ENCODE data around the gene GUCY2F.

The GUCY2F gene

DNA sequence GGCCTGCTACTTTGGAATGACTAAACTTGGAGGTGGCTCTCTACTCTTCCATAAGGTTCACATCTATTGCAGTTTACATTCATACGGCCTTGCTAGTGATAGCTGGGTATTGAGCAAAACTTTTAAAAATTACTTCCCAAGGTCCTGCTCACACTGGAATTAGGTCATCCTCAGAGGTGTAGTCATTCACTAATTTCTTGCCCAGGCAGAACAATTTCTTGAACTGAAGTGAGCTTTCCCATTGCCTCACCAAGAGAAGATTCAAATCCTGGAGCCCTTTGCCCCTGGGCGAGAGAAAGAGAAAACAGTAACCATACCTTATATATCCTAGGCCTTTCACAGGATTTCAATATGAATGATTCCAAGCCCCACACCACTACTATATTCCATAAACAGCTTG is 109.2 kb downstream of the GUCY2F start:
- CTCF ChIA-PET = no interaction called here
- H3K27ac ChIP-seq = no peak overlapping the region
- POLR2A ChIA-PET (ENCODE audit: low non-redundant PET) = no interaction called here
- TF ChIP-seq, protein P1, sequence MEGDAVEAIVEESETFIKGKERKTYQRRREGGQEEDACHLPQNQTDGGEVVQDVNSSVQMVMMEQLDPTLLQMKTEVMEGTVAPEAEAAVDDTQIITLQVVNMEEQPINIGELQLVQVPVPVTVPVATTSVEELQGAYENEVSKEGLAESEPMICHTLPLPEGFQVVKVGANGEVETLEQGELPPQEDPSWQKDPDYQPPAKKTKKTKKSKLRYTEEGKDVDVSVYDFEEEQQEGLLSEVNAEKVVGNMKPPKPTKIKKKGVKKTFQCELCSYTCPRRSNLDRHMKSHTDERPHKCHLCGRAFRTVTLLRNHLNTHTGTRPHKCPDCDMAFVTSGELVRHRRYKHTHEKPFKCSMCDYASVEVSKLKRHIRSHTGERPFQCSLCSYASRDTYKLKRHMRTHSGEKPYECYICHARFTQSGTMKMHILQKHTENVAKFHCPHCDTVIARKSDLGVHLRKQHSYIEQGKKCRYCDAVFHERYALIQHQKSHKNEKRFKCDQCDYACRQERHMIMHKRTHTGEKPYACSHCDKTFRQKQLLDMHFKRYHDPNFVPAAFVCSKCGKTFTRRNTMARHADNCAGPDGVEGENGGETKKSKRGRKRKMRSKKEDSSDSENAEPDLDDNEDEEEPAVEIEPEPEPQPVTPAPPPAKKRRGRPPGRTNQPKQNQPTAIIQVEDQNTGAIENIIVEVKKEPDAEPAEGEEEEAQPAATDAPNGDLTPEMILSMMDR (conservative IDR thresholded peaks at IDR 0.05; ENCODE audit: low read depth) = no peak
- DNase-seq (ENCODE audit: low spot score) = no peak

- CTCF ChIA-PET = no interaction called here
- POLR2A ChIA-PET (ENCODE audit: low non-redundant PET) = no interaction called here
- DNase-seq (ENCODE audit: low spot score) = no peak
- H3K27ac ChIP-seq = no peak overlapping the region
- TF ChIP-seq, protein P1 (conservative IDR thresholded peaks at IDR 0.05; ENCODE audit: low read depth) = no peak
Observed at GRCh38 chrX:109372291-109372690, 109.6 kb downstream of the GUCY2F start.

- POLR2A ChIA-PET (ENCODE audit: low non-redundant PET) = no interaction called here
Observed at GRCh38 chrX:109362101-109362500, 119.8 kb downstream of the GUCY2F start.

DNA sequence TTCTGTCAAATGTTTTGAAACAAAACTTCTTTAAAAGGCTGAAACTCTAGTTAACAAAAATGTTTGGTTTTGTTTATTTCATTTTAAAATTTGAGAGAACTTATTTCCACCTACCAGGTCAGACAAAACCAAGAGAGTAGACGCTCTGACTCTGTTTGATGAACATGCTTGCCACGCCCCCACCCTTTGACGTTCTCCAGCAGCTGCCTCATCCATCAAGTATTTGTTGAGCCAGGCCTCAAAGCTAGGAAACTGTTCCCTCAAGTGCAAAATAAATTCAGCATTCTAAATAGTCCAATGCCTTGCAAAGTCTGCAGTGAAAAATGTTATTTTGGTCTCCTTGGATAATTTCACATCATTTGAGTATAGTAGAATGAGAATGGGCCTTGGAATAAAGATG is 121.6 kb downstream of the GUCY2F start:
- DNase-seq (ENCODE audit: low spot score) = no peak
- no peak overlapping the region for H3K27ac ChIP-seq
- ChIA-PET CTCF (no interaction called here), POLR2A (ENCODE audit: low non-redundant PET) (no interaction called here)
- TF ChIP-seq, protein P1 (conservative IDR thresholded peaks at IDR 0.05; ENCODE audit: low read depth) = no peak

More at GRCh38 chrX:109362101-109362500, 119.8 kb downstream of the GUCY2F start:
- no peak overlapping the region for H3K27ac ChIP-seq
- TF ChIP-seq, protein P1 (conservative IDR thresholded peaks at IDR 0.05; ENCODE audit: low read depth) = no peak
- CTCF ChIA-PET = interaction anchor here (0.5 to 0.7 kb wide), 2 partner anchors 18 to 631 kb away, joined by 4 read pairs; no protein-coding TSS in a partner anchor
- no peak for DNase-seq (ENCODE audit: low spot score)

GRCh38 chrX:109357706-109358105 is 124.2 kb downstream of the GUCY2F start:
- POLR2A ChIA-PET (ENCODE audit: low non-redundant PET) = no interaction called here
- no peak for DNase-seq (ENCODE audit: low spot score)
- no peak overlapping the region for H3K27ac ChIP-seq
- CTCF ChIA-PET = interaction anchor here (0.6 to 0.7 kb wide), 2 partner anchors 53 to 116 kb away, joined by 3 read pairs; no protein-coding TSS in a partner anchor
- TF ChIP-seq, protein P1 (conservative IDR thresholded peaks at IDR 0.05; ENCODE audit: low read depth) = no peak

- POLR2A ChIA-PET (ENCODE audit: low non-redundant PET) = no interaction called here
- DNase-seq (ENCODE audit: low spot score) = no peak
- TF ChIP-seq, protein P1 (conservative IDR thresholded peaks at IDR 0.05; ENCODE audit: low read depth) = no peak
- H3K27ac ChIP-seq = no peak overlapping the region
- CTCF ChIA-PET = no interaction called here
Observed at GRCh38 chrX:109356684-109357083, 125.2 kb downstream of the GUCY2F start.
